Dermis microvascular lymphatic vessel endothelial cell (primary cell): ENCODE results near the gene LHFPL3. TPM values are rescaled to one million over a fixed set of nuclear protein-coding genes. Genes with fewer than 3 reads are reported as not detected.
"Not testable (repeated sequence)": the region's sequence is repeated elsewhere in the genome, so short reads cannot be mapped to it uniquely, and the experiment has no call there.

Source experiments
- DNase-seq, 2 donors: peaks; one replicate each; pipeline versions ENCODE4 v3.0.0 to v3.0.0-alpha.2; 2010; ENCODE audit warnings: low read depth in 2 of 2
- total RNA-seq: library from RNA; depleted of rRNA; stranded (reverse); fragments of >200 nt; gene quantifications from 2 replicates; pipeline ENCODE4 v1.2.1, GENCODE V29; 2014

LHFPL3 gene
- total RNA-seq, 1 donor from 2014 or later = not detected

DNA sequence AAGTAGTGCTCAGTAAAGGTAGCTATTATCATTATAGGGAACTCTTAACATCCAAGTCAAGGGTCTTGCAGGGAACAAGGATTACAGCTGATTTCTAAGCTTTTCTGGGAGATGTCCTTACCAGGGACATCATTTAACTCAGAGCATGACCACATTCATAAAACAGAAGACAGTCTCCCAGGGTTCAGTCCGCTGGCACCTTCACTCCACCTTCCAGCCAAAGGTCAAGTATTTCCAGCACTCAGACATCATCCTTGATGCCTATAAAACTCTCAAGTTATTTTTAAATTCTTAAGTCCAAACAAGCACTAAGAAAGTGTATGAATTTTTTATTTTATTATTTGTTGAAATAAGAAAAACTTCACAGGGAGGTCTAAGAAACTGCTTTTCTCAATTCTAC is 565.9 kb downstream of the LHFPL3 start:
- DNase-seq = no peak

DNA sequence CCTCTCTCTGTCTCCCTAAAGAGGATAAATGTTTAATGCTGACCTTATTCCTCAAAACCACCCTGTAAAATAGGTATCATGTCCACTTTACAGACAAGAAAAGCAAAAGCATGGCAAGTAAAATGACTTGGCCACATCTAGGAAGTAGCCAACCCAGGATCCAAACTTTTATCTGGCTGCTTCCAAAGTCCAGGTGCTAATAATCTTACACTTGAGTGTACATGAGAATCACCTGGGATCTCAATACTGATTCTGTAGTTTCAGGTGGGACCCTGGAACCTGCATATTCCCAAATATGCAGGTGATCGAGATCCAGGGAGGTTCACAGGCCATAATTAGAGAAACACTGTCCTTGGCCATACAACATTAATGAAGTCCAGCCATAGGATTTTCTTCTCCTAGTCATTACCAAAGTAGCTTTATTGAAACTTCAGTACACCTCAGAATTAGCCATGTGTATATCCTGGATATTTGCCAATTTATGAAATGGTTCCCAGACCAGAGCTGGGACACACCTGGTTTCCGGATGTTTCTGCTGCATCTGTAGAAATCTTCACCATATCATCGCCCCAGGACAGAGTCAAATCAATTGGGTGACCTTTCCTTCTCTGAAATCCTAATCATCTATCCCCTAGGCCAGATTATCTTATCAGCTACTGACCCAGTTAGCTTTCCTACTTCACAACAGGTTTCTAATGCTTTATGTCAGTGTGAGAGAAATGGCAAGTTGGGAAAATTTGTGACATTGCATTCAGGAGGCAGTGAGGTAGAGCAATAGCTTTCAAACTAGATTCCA is 566.5 kb downstream of the LHFPL3 start:
- no peak for DNase-seq

- no peak for DNase-seq
These were observed 567.3 kb downstream of the LHFPL3 start for GRCh38 chr7:104895522-104896236.

- DNase-seq = no peak
These were observed 570.0 kb downstream of the LHFPL3 start for GRCh38 chr7:104898434-104898833.

- no peak for DNase-seq
These were observed 572.3 kb downstream of the LHFPL3 start for GRCh38 chr7:104900525-104901239.

GRCh38 chr7:104901240-104901619 is 572.8 kb downstream of the LHFPL3 start:
- no peak for DNase-seq

DNA sequence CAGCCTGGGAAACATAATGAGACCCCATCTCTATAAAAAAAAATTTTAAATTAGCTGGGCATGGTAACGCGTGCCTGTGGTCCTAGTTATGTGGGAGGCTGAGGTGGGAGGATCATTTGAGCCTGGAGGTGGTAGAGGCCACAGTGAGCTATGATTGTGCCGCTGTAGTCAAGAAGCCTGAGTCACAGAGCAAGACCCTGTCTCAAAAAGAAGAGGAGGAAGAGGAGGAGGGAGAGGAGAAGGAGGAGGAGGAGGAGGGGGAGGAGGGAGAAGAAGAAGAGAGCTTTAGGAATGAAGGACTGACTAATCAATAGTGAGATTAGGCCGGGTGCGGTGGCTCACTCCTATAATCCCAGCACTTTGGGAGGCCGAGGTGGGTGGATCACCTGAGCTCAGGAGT is 573.8 kb downstream of the LHFPL3 start:
- DNase-seq = no peak

GRCh38 chr7:104903044-104903443 is 574.6 kb downstream of the LHFPL3 start:
- no peak for DNase-seq

- no peak for DNase-seq
These were observed 575.4 kb downstream of the LHFPL3 start for GRCh38 chr7:104903846-104904245.

DNA sequence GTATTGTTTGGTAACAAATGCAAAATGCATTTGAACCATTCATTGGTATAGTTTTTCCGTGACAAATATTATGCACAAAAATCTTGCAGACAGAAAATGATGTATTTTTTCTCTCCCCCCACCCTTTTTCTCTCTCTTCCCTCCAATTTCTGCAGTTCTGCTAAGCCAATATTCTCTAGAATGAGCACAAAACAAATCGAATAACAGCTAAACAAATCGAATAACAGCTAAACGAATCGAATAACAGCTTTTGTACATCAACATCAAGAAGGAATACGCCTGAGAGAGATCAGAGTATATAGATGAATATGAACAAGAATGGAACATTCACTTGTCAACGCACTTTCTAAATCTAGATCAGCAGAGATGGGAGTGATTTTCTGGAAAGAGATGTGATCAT is 577.6 kb downstream of the LHFPL3 start:
- no peak for DNase-seq

GRCh38 chr7:104906556-104906955 is 578.2 kb downstream of the LHFPL3 start:
- DNase-seq = no peak

DNA sequence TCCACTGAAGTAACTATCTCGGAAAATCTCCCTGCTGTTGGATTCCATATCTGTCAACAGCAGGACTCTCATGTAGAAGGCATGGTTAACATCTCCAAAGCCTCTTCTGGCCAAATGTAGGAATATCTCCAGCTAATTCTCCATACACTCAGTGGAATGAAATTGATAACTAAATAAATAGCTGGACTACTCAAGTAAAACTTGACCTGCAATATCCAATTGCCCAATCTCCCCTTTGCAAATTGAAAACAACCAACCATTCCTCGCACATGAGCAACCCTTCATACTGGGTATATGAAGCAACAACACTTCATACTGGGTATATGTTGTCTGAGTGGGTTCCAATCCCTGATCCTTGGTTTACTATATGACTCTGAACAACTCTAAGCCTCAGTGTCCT is 580.2 kb downstream of the LHFPL3 start:
- DNase-seq = no peak

GRCh38 chr7:104909096-104909495 is 580.7 kb downstream of the LHFPL3 start:
- DNase-seq = no peak

DNA sequence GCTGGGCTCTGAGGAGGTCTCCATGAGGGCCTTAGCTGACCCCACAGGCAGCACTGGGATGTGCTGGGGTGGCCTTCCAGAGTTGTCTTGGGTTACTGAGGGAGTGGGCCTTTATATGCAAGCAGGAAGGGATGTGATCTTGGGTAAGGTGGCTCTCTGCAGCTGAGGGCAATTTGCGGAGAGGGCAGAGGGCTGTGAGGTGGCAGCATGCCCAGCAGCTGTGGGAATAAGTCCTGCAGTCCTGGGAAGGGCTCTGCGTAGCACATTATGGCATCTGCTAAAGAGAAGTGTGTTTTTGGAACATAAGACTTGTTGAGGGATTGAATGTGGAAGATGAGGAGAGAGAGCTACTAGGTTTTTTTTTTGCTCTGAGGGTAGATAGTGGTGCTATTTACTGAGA is 586.0 kb downstream of the LHFPL3 start:
- DNase-seq = no peak

DNA sequence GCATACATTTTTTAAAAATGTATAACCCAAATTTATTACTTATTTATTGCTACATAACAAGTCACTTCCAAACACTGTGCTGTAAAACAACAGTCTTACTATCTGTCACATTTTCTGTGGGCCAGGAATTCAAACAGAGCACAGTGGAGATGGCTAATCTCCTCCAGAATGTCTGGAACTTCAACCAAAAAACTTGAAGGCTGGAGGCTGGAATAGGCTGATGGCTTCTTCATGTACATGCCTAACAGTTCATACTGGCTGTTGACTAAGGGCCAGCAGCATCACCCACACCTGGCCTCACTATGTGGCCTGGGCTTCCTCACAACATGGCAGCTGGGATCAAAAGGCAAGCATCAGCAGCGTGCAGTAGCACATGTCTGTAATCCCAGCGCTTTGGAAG is 593.2 kb downstream of the LHFPL3 start:
- no peak for DNase-seq

- peak in 1 of 2 donors; percentile 24 for DNase-seq
These were observed 594.0 kb downstream of the LHFPL3 start for GRCh38 chr7:104922182-104923009.

DNA sequence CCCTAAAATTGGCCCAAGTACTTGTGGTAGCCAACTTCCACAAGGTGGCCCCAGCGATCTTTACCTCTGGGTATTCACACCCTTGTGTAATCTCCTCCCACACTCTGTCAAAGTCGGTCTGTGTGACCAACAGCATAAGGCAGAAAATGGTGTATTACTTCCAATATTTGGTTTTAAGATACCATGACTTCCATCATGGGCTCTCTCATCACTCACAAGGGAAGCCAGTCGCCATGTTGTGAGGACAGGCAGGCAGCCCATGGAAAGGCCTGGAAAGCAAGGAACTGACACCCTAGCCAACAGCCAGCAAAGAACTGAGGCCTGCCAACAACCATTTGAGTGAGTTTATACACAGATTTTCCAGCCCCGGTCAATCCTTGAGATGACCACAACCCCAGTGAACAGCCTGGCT is 594.6 kb downstream of the LHFPL3 start:
- DNase-seq = peak; percentile 94 to 95

- DNase-seq = not testable (repeated sequence)
These were observed 597.8 kb downstream of the LHFPL3 start for GRCh38 chr7:104926189-104926588.

GRCh38 chr7:104926601-104927041 is 598.2 kb downstream of the LHFPL3 start:
- no peak for DNase-seq

GRCh38 chr7:104927055-104927454 is 598.7 kb downstream of the LHFPL3 start:
- no peak for DNase-seq

DNA sequence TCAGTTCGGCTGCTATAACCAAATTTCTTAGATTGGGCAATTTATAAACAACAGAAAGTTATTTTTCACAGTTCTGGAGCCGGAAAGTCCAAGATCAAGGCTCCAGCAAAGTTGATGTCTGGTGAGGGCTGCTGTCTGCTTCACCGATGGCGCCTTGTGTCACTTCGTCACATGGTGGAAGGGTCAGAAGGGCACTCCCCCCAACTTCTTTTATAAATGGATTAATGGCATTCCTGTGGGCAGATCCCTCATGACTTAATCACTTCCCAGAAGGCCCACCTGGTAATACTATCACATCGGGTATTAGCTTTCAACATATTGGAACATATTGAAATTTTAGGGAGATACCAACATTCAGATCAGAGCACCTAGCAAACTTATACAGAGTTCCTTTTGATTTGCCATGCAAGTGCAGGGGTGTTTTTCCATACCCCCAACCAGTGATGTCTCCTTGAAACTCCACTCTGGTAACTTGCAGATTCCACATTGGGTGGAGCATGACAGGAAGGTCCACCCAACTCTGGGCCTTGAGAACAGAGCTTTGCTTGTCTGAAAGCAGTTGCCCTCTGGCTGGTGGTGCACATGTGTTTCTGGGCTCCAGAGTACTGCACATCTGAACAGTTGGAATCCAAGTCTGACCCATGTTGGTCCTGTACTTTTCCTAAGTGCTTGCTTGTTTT is 600.5 kb downstream of the LHFPL3 start:
- no peak for DNase-seq
